ENCODE data around the gene OGDH.

Gene OGDH

DNA sequence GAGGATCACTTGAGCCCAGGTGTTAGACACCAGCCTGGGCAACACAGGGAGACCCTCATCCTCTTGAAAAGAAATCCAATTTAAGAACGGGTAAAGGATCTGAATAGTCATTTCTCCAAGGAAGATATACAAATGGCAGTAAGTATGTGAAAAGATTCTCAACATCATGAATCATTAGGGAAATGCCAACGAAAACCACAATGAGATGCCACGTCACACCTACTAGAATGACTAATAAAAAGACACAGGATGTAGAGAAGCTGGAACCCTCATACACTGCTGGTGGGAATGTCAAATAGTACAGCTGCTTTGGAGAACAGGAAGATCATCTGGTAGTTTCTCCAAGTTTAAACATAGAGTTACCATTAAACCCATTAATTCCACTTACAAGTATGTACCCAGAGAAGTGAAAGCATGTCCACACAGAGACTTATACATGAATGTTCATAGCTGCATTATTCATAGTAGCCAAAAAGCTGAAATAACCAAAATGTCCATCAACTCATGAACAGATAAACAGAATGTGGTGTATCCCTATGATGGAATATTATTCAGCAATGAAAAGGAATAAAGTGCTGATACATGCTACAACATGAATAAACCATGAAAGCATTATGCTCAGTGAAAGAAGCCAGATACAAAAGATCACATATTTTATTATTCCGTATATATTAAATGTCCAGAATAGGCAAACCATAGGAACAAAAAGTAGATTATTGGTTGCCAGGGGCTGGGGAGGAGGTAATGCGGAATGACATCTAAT lies 129.2 kb downstream of the OGDH start:
- DNase-seq (ENCODE audit: low read depth in 1 of 2, low spot score in 1 of 2), result peak in 1 of 2 donors; percentile 59

DNA sequence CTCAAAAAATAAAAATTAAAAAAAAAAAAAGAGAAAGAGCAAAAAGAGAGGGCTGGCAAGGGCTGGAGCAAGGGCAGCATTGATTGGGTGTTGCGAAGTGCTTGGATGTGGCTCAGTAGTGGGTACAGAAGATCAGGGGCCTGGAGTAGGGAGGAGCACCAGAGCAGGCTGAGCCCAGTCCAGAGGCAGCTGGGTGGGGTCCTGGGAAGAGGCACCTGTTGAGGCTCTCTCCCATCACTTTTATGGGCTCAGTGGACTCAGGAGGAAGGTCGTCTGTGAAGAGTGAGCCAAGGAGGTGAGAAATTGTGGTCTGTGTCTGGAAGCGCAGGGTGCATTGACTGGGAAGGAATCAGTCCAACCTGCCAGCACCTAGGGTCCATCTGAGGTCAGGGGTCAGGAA lies 130.5 kb downstream of the OGDH start:
- DNase-seq (ENCODE audit: low read depth in 1 of 2, low spot score in 1 of 2), result no peak

DNA sequence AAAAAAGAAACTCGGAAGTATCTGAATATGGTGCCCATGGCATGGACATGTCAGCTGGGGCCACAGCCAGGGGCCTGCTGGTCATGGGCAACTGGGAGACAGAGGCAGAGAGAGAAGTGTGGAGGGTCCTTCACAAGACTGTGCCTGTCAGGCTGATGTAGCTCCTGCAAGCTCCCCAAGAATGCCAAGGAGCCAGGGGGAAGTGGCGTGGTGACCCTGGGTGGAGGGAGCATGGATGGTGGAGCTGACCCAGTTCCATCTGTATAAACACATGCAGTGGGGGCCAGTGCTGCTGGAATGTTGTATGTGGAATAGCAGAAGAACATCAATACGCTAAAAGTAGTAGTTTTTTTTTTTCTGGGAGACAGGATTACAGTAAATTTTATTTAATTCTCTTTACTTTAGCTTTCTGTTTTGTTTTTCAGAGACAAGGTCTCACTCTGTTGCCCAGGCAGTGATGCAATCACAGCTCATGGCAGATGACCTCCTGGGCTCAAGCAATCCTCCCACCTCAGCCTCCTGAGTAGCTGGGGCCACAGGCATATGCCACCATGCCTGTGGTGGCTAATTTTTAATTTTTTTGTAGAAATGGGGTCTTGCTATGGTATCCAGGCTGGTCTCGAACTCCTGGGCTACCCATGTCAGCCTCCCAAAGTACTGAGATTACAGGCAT lies 131.8 kb downstream of the OGDH start:
- no peak for DNase-seq (ENCODE audit: low read depth in 1 of 2, low spot score in 1 of 2)

DNA sequence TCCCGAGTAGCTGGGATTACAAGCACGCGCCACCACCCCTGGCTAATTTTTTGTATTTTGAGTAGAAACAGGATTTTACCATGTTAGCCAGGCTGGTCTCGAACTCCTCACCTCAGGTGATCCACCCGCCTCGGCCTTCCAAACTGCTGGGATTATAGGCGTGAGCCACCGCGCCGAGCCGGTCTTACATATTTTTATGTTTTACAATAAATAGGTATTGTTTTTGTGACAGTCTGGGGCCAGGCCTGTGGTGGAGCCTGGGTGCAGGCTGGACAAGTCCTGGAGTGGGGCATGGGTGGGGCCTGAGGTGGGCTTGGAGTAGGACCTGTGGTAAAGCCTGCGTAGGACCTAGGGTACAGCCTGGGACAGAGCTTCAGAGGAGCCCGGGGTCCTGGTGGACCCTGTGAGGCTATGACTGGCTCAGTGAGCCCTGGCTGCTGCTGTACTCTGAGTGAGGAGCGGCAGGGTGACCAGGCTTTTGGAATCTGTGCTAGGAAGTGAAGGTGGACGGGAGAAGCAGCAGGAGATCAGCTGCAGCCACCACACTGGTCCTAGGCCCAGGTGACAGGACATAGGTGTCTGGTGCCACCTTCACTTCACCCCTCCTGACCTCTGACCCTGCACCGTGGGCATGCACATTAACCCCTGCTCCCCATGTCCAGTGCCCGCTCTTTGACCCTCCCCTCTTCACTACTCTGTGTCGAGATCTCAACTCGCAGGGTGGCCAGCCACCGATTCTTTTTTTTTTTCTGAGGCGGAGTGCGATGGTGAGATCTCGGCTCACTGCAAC lies 132.6 kb downstream of the OGDH start:
- no peak for DNase-seq (ENCODE audit: low read depth in 1 of 2, low spot score in 1 of 2)

DNA sequence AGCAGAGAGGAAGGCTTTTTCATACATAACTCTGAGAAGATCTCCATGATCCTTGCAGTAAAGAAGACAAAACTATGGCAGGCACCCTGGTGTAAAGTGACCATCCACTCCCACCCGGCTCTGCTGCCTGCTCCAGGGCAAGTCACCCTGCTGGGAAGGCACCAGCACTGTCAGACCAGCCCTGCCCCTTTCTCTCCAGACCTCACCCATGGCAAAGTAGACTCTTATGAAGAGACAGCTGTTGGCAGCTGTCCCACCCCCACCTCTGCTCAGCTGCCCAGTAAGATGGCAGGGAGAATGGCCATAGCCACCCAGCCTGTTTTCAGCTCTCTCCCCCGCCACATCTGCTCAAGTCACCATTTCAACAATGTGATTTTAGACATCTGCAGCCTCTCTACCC lies 133.6 kb downstream of the OGDH start:
- DNase-seq (ENCODE audit: low read depth in 1 of 2, low spot score in 1 of 2), result no peak

DNA sequence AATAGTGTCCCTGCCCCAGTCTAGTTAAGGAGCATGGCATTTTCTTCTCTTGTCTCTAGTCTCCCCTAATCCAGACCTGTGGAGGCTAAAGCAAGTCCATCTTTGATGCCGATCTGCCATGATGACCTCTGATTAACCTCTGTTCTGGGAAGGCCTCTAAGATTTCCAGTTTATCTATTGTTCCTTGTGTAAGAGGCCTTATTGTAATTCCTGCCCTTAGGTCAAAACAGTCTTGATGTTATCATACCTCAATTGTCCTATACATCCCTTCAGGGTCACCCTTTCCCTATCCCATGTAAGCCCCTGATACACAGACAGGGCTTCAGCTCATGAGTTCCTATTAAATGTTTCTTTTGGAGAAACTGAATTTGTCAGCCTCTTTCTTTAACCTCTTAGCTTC lies 137.3 kb downstream of the OGDH start:
- no peak for DNase-seq (ENCODE audit: low read depth in 1 of 2, low spot score in 1 of 2)

DNA sequence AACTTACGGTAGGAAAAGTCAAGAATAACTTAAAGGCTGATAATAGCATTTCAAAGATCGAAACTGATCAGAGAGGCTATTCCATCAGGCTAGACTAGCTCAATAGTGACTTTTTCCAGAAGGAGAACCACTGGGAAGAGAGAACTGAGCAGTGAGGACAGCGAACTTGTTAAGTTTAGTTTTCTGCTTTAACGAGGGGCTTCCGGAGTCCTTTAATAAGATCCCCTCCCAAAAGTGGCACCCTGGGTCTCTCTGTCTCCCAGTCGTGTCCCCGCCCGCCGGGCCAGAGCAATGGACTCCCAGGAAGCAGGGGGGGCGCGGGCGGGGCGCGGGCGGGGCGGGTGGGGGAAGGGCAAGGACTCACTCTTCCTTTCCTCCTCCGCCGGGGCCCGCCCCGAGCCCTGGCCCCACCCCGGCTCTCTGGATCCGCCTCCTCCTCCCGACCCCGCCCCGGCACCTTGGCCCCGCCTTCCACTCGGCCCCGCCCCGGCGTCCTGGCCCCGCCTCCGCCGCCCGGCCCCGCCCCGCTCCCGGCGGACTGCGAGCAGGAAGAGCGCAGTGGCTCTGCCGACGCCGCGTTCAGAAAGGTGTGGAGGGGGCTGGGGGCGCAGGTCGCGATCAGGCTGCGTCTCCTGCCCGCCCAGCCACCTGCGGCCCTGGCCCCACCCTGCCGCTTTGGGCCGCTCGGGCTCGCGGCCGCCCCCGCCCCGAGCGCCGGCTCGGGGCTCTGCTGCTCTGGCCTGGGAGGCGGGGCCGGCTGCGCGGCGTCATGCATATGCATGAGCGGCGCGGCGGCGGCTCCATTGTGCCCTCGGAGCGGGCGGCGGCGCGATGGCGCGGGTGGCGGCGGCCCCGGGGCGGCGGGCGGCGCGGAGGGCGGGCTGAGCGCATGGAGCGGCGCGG lies 141.9 kb downstream of the OGDH start, which contains the start of gene ZMIZ2:
Gene ZMIZ2 (plus strand): TSS at position 803 of the 903 bp plus-strand sequence. CDS start 7,403 bp downstream, outside the sequence.
- peak; percentile 86 to 94 for DNase-seq (ENCODE audit: low read depth in 1 of 2, low spot score in 1 of 2)

DNA sequence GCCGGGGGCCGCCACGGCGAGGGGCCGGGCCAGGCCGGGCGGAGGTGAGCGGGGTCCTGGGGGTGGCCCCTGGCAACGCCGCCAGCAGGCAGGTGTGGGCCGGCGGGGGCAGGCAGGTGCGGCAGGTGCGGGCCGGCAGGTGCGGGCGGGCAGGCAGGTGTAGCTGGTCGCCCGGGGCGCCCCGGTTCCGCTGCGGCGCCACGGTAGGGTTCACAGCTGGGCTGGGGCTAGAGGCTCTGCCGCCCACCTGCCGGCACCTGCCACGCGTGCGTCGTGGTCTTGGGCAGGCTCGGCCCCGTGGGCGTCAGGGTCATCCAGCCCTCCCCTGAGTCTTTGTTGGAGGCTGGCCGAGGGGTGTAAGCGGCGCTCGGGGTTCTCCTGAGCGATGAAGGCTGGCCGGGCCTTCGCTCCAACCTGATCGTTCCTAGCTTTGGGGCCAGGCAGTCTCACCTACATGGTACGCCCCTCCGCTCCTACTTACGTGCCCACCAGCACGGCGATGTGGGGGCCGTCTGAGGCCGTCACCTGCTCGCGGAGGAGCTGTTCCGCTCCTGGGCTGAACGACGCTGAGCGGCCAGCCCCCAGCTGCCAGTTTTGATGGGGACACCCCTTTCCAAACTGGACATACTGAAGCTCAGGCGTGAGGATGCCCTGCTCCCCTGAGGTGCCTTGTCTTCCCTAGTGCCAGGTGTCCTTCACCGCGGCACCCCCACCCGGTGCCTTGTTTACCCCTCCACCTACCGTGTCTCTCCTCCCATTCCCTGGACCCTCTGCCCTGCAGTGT lies 142.7 kb downstream of the OGDH start:
- DNase-seq (ENCODE audit: low read depth in 1 of 2, low spot score in 1 of 2), result no peak

DNA sequence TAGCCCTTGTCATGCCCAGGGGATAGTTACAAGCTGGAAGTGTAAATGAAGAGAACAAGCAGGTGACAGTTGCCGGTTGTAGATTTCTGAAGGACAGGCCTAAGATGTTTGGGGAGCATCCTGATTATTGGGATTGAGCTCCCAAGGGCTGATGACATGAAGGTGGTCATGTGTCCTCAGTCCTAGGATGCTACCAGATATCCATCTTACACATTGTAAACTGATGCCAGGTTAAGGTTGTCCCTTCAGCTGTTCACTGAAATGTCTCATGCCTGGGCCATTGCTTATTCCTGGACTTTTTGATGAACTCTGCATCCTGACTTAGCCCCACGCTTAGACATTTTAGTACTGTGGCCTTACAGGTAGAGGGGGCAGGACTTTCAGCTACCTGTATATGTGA lies 143.6 kb downstream of the OGDH start:
- DNase-seq (ENCODE audit: low read depth in 1 of 2, low spot score in 1 of 2), result no peak

DNA sequence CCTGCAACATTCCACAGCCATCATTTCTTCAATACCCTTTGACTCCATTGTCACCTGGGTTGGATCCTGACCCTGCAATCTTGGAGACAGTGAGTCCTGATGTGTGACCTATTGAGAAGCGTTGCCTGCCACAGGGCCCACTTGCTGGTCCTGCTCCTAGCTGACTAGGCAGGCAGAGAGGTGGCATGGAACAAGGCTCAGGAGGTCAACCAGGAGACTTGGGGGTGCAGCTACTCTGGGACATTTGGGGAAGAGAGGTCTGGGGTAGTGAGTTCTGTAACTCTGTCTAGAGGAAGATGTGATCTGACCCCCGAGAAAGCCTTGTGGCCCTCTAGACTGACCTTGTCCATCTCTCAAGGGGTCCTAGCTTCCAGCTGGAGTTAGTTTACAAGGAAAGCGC lies 144.0 kb downstream of the OGDH start:
- no peak for DNase-seq (ENCODE audit: low read depth in 1 of 2, low spot score in 1 of 2)

DNA sequence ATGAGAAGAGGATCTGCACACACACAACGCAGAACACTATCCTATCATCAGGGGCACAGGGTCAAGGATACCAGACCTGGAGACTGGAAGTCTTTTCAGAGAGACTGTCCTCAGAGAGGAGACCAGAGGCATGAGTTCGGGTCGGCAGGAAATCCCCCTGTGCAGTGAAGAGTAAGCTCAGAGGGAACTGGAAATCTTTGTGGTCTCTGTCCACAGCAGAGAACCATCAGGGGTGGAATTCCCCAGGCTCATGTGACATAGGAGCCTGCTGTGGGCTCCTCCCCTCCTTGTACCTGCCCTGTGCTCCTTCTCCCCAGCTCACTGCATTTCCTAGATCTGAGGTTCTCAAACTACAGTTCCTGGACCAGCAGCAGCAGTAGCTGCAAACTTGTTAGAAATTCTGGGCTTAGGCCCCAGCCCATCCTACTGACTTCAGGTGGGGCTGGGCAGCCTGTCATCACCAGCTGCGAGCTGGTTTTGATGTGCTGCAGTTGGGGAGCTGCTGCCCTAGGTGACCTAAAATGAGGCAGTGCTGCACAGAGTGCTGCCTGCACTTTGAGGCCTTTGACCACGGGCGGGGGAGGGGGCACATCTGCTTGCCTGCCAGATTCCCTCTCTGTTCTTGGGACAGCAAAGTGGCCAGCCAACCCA lies 144.6 kb downstream of the OGDH start:
- peak in 1 of 2 donors; percentile 50 for DNase-seq (ENCODE audit: low read depth in 1 of 2, low spot score in 1 of 2)

DNA sequence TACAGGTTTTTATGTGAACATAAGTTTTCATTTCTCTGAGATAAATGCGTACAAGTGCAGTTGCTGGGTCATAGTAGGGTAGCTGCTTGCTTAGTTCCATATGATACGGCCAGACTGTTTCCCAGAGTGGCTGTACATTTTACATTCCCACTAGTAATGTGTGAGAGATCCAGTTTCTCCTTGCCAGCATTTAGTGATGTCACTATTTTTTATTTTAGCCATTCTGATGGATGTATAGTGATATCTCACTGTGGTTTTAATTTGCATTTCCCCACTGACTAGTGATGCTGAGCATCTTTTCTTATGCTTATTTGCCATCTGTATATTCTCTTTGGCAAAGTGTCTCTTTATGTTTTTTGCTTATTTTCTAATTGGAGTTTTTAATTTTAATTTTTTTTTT lies 146.4 kb downstream of the OGDH start:
- no peak for DNase-seq (ENCODE audit: low read depth in 1 of 2, low spot score in 1 of 2)

DNA sequence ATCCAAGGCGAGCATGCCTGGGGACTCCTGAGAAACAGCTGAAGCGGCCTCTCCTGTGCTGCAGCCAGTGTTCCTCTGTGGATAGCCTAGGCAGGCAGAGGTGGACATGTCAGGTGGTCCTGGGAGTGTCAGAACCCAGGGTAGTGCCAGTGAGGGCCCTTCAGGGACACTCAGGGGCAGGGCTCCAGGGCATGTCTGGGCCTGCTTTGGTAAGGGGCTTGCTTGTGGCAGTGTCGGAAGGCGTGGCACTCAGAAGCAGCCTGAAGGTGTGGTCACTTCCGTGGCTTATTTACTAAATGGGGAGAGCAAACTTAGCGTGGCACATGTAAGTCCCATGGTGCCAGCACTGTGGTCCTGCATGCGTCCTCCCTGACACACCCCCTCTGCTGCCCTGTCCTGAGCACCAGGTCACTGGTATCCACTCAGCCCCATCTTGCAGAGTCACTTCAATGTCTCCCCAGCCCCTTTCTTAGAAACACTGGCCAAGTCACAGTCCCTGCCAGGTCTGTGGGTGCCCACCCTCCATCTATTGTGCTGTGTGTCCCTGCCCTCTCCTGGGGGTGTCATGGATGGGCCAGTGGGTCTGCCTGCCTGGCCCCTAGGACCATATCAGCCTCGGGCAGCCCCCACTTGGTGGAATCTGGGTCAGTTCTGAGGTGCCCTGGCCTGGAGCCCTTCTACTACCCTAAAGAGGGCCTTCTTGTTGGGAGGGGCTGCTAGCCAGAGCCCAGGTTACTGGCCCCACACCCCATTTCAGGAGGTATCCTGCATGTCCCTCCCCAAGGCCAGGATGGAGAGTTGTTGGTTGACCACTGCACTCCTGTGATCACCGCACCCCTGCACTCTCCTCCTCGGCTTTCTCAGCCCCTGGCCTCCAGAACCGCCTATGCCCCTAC lies 148.6 kb downstream of the OGDH start:
- no peak for DNase-seq (ENCODE audit: low read depth in 1 of 2, low spot score in 1 of 2)

DNA sequence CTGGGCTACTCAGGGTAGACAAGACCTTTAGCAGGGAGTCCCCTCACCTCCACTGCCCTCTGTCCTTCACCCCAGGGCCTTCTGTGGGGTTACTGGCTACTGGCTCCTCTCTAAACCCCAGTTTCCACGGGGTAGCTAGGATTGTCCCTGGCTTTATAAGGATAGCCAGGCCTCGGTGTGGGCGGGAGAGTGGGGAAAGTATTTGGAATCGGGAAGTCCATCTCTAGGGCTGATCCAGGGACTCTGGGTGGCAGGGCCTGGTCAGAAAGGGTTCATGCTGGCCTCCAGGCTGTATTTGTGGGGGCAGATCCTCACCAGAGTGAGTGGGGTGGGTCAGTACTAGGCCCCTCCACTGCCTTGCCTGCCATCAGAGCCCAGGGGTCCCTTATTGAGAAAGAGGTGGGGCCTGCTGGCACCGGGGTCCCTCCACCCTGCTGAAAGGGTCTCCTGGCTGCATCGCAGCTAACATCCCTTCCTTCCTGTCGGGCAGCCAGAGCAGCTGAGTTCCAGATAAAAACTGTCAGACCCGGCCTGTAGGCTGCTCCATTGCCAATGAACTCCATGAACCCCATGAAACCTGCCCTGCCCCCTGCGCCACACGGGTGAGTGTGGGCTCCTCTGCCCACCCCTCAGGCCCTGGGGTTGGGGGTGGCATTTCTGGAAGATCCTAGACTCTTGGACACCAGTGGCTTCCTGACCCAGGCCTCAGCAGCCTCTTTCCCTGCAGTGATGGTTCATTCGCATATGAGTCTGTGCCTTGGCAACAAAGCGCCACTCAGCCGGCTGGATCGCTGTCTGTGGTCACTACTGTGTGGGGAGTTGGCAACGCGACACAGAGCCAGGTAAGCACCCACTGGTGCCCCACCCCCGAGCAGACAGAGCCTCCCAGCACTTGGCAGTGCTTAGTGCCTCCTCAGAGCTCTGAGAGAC lies 149.5 kb downstream of the OGDH start:
- no peak for DNase-seq (ENCODE audit: low read depth in 1 of 2, low spot score in 1 of 2)

DNA sequence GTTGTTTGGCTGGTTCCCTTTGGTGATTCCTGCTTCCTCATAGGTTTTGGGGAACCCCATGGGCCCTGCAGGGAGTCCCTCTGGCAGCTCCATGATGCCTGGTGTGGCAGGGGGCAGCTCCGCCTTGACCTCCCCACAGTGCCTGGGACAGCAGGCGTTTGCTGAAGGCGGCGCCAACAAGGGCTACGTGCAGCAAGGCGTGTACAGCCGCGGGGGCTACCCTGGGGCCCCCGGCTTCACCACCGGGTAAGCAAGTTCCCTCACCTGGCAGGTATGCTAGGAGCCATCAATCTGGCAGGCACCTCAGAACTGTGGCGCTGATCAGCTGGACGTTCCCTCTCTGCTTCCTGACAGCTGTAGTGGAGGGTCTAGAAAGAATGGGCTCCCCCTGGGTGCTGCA lies 150.5 kb downstream of the OGDH start:
- DNase-seq (ENCODE audit: low read depth in 1 of 2, low spot score in 1 of 2), result no peak

DNA sequence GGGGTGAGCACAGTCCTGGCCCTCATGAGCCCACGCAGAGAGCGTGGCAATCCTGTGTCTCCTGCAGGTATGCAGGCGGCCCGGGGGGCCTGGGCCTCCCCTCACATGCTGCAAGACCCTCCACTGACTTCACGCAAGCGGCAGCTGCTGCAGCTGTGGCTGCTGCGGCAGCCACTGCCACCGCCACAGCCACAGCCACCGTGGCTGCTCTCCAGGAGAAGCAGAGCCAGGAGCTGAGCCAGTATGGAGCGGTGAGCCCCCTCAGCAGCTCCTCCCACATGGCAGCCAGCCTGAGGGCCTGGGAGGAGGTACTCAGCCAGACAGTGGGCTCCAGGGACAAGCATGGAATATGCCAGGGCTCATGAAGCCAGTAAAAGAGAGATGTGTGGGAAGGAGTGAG lies 150.9 kb downstream of the OGDH start:
- DNase-seq (ENCODE audit: low read depth in 1 of 2, low spot score in 1 of 2), result no peak

DNA sequence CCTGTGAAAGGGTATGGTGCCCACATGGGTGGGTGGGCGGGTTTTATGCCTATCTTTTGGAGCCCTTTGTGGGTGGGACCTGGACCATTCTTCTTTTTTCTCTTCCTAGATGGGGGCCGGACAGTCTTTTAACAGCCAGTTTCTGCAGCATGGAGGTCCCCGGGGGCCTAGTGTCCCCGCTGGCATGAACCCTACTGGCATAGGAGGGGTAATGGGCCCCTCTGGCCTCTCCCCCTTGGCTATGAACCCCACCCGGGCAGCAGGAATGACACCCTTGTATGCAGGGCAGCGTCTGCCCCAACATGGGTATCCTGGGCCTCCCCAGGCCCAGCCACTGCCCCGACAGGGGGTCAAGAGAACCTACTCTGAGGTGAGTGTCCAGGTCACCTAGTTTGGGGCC lies 151.3 kb downstream of the OGDH start:
- DNase-seq (ENCODE audit: low read depth in 1 of 2, low spot score in 1 of 2), result no peak
